ENCODE data around the gene DUSP2.
"Not testable (repeated sequence)": the region's sequence is repeated elsewhere in the genome, so short reads cannot be mapped to it uniquely, and the experiment has no call there.

The DUSP2 gene

GRCh38 chr2:96147593-96148201, 2.5 kb upstream of the DUSP2 start:
- DNase-seq (ENCODE audit: low read depth), result no peak

- DNase-seq (ENCODE audit: low read depth), result no peak
Measured at GRCh38 chr2:96146881-96147592, 1.8 kb upstream of the DUSP2 start.

GRCh38 chr2:96146153-96146880, 1.1 kb upstream of the DUSP2 start:
- DNase-seq (ENCODE audit: low read depth), result no peak

GRCh38 chr2:96145848-96146152, 560 bp upstream of the DUSP2 start:
- DNase-seq (ENCODE audit: low read depth), result no peak

GRCh38 chr2:96144481-96145035, 682 bp downstream of the DUSP2 start:
- no peak for DNase-seq (ENCODE audit: low read depth)

GRCh38 chr2:96143848-96144480, 1.3 kb downstream of the DUSP2 start:
- no peak for DNase-seq (ENCODE audit: low read depth)

- no peak for DNase-seq (ENCODE audit: low read depth)
Measured at GRCh38 chr2:96143231-96143847, 1.9 kb downstream of the DUSP2 start.

- DNase-seq (ENCODE audit: low read depth), result no peak
Measured at GRCh38 chr2:96142217-96143113, 2.8 kb downstream of the DUSP2 start.

- DNase-seq (ENCODE audit: low read depth), result not testable (repeated sequence)
Measured at GRCh38 chr2:96141624-96141967, 3.6 kb downstream of the DUSP2 start.

- DNase-seq (ENCODE audit: low read depth), result no peak
Measured at GRCh38 chr2:96140941-96141623, 4.2 kb downstream of the DUSP2 start.

GRCh38 chr2:96139181-96139758, 6.0 kb downstream of the DUSP2 start:
- no peak for DNase-seq (ENCODE audit: low read depth)

GRCh38 chr2:96138179-96139145, 6.8 kb downstream of the DUSP2 start, which contains the start of gene ASTL:
Gene ASTL, minus strand, starts transcription at chr2:96138502. Its CDS starts 66 bp downstream, at chr2:96138436.
- DNase-seq (ENCODE audit: low read depth), result no peak

- DNase-seq (ENCODE audit: low read depth), result no peak
Measured at GRCh38 chr2:96137321-96138178, 7.7 kb downstream of the DUSP2 start.

GRCh38 chr2:96136129-96136720, 9.0 kb downstream of the DUSP2 start:
- DNase-seq (ENCODE audit: low read depth), result no peak

GRCh38 chr2:96135621-96136020, 9.6 kb downstream of the DUSP2 start:
- DNase-seq (ENCODE audit: low read depth), result no peak

- no peak for DNase-seq (ENCODE audit: low read depth)
Measured at GRCh38 chr2:96135171-96135570, 10.1 kb downstream of the DUSP2 start.

GRCh38 chr2:96134421-96134820, 10.8 kb downstream of the DUSP2 start:
- no peak for DNase-seq (ENCODE audit: low read depth)
